Epithelial cell of proximal tubule (primary cell): ENCODE measurements around the gene PAAF1. TPM values are rescaled to one million over a fixed set of nuclear protein-coding genes. Genes with fewer than 3 reads are reported as not detected.

ENCODE experiments used
- DNase-seq: peaks from one replicate; pipeline ENCODE4 v3.0.0-alpha.2; 2011; ENCODE audit warnings: low read depth
- H3K4me3 ChIP-seq: 2 replicates; pipeline ENCODE4 v1.5.1; 2011; ENCODE audit warnings: low read depth, mild to moderate bottlenecking, low read length
- CTCF ChIP-seq: conservative IDR thresholded peaks from 2 replicates; pipeline ENCODE4 v1.5.1; 2012; ENCODE audit warnings: low read depth, mild to moderate bottlenecking, low read length
- total RNA-seq: library from RNA; depleted of rRNA; stranded (reverse); fragments of >200 nt; gene quantifications from 2 replicates; pipeline ENCODE4 v1.2.3, GENCODE V29; 2015

PAAF1 gene
- total RNA-seq, 1 donor from 2014 or later, result 6.0 TPM

DNA sequence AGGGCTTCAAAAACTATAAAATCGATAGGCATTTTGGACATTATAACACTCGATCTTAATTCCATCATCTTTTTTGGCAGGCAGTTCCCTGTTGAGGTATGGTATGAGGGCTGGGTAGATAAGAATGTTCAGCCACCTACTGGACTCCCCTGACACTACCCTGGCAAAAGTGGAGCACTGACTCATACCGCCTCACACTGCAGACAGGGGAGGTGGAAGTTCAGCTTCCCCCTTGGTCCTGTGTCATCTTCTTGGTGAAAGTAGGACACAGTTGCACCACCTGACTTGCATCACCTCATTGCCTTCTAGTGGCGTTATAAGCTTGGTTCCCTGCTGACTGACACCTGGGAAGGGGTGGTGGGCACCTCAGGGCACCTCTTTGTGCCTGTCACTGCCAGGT, 30.4 kb downstream of the PAAF1 start:
- peak; percentile 18 for DNase-seq
- peak; percentile 51 for TF ChIP-seq CTCF
- H3K4me3 ChIP-seq, result no peak overlapping the region

GRCh38 chr11:73912026-73912425, 35.2 kb downstream of the PAAF1 start:
- no peak for TF ChIP-seq CTCF

GRCh38 chr11:73913472-73913871, 36.7 kb downstream of the PAAF1 start:
- no peak for DNase-seq
- TF ChIP-seq CTCF, result no peak
- no peak overlapping the region for H3K4me3 ChIP-seq

More at GRCh38 chr11:73912026-73912425, 35.2 kb downstream of the PAAF1 start:
- DNase-seq, result no peak
- no peak overlapping the region for H3K4me3 ChIP-seq

GRCh38 chr11:73914284-73914683, 37.5 kb downstream of the PAAF1 start:
- DNase-seq, result no peak
- no peak for TF ChIP-seq CTCF
- no peak overlapping the region for H3K4me3 ChIP-seq

DNA sequence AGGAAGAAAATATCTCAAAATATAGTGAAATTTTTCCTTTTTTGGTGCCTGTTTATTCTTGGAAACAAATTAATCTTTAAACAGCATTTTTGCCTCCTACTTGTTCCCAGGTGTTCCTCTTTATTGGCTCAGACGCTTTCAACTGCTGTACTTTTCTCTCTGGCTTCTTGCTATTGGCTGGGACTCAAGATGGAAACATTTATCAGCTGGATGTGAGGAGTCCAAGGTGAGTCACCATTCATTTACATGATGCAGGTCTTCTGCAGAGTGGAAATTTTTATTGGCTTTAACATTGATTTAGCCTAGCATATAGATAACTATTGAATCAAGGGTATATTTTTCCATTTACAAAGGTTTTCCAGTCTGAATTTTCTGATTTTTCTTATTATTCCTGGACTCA, 39.6 kb downstream of the PAAF1 start:
- no peak for DNase-seq
- no peak for TF ChIP-seq CTCF
- H3K4me3 ChIP-seq, result no peak overlapping the region

GRCh38 chr11:73921180-73921579, 44.4 kb downstream of the PAAF1 start:
- no peak for DNase-seq
- no peak overlapping the region for H3K4me3 ChIP-seq
- no peak for TF ChIP-seq CTCF

GRCh38 chr11:73929388-73929787, 52.6 kb downstream of the PAAF1 start:
- no peak for TF ChIP-seq CTCF
- no peak overlapping the region for H3K4me3 ChIP-seq
- DNase-seq, result no peak
